22Rv1 (cell line): ENCODE data around the gene MAX.

Experiments used
- CTCF ChIP-seq: fragments of 450-650 bp; IDR thresholded peaks from 2 replicates; pipeline ENCODE4 v1.5.1; 2017; ENCODE audit warnings: mild to moderate bottlenecking
- ZFX ChIP-seq: fragments of 450-650 bp; IDR thresholded peaks from 2 replicates; pipeline ENCODE4 v1.6.1; 2017; ENCODE audit warnings: antibody characterized with exemption, borderline replicate concordance

- TF ChIP-seq CTCF (no peak), ZFX (no peak)
Measured at GRCh38 chr14:65079768-65080167, 22.5 kb downstream of the MAX start.
